Adrenal gland (tissue), 12 donors: Measurements from ENCODE around the gene FCAMR. TPM values are rescaled to one million over a fixed set of nuclear protein-coding genes. Genes with fewer than 3 reads are reported as not detected.

Experiments used
- DNase-seq, 7 donors: peaks; one replicate each; pipeline ENCODE4 v3.0.0-alpha.2; 2019 to 2020
- H3K27ac ChIP-seq, 5 donors: fragments of 200-600 bp; sonication (generic) in 4 of 5; 1 replicate in 3 of 5; 2 replicates in 2 of 5; pipeline versions ENCODE4 v1.5.1 to v1.8.0; 2016 to 2020; ENCODE audit warnings: mild to moderate bottlenecking in 1 of 5
- H3K27me3 ChIP-seq: fragments of 200-600 bp; 2 replicates; pipeline ENCODE4 v1.8.0; 2021
- H3K36me3 ChIP-seq, 2 donors: fragments of 200-600 bp; replicated peaks in 1 of 2; 1 replicate in 1 of 2; 2 replicates in 1 of 2; pipeline versions ENCODE4 v1.5.1 to v1.8.0; 2018 to 2022
- H3K4me1 ChIP-seq, 2 donors: fragments of 200-600 bp; replicated peaks in 1 of 2; 1 replicate in 1 of 2; 2 replicates in 1 of 2; pipeline versions ENCODE4 v1.5.1 to v1.8.0; 2018 to 2021
- H3K4me3 ChIP-seq, 4 donors: fragments of 200-600 bp; sonication (generic) in 3 of 4; one replicate each; pipeline ENCODE4 v1.5.1; 2016 to 2018
- H3K9me3 ChIP-seq, 3 donors: fragments of 200-600 bp; sonication (generic) in 1 of 3; replicated peaks in 1 of 3; 1 replicate in 2 of 3; 2 replicates in 1 of 3; pipeline versions ENCODE4 v1.5.1 to v1.8.0; 2016 to 2021
- POLR2A ChIP-seq, 2 donors: fragments of 450-650 bp; IDR thresholded peaks; one replicate each; pipeline ENCODE4 v1.6.1; 2017; ENCODE audit warnings: antibody characterized with exemption in 2 of 2, mild to moderate bottlenecking in 2 of 2, moderate library complexity in 1 of 2
- WGBS, 4 donors: extraction: QIAGEN DNeasy Blood & Tissue Kit in 2 of 4; methylation state at CpG; one replicate each; pipeline versions ENCODE4 v1.1.5 to v1.1.7; 2013 to 2017; 5-methylcytosine and 5-hydroxymethylcytosine counted together
- intact Hi-C, 2 donors: fragments of 100-400 bp; cut with DNase I; formaldehyde crosslinking; loops; one replicate each; pipeline versions ENCODE4 v1.14.1 to v1.15.0; 2022 to 2023
- polyA plus RNA-seq, 3 donors: library from polyadenylated mRNA; stranded (reverse); fragments of 200-250 nt in 2 of 3; fragments of 350-450 nt in 1 of 3; fragmentation: Illumina TruSeq in 1 of 3; extraction: RNeasy Lipid Tissue Mini Kit (QIAGEN cat#74804) in 1 of 3; gene quantifications; one replicate each; pipeline ENCODE4 v1.2.3, GENCODE V29; 2013 to 2014
- total RNA-seq, 9 donors: library from RNA; depleted of rRNA in 4 of 9; stranded (reverse); fragments of >200 nt in 4 of 9; fragments of 120-200 nt in 1 of 9; fragmentation: NEBNext Ultra II Directional in 1 of 9; extraction: Animal tissue kit (Norgen Biotek cat#: 25700) in 1 of 9; gene quantifications; one replicate each; pipeline versions ENCODE4 v1.1.0 to v1.2.4, GENCODE V29; 2013 to 2023
- TF ChIP-seq, protein P1 (sequence below), 6 experiments: fragments of 450-650 bp in 4 of 6; fragments of 200-600 bp in 2 of 6; sonication (generic) in 1 of 6; IDR thresholded peaks; 1 replicate in 5 of 6; 2 replicates in 1 of 6; pipeline versions ENCODE4 v1.5.1 to v1.8.0; 2016 to 2021; ENCODE audit warnings: antibody characterized with exemption in 6 of 6, mild to moderate bottlenecking in 2 of 6, moderate library complexity in 1 of 6
- donor health status: healthy with polysubstance abuse.
- donor health status: Bipolar disorder and iron deficiency.
- donor health status: DM: yes; HTN: yes; CAD: no.
- donor health status: DM: no; HTN: no; CAD: no.
- donor health status: DM: no; HTN: no; CAD: no.
- donor health status: DM: yes; HTN: yes; CAD: no.

FCAMR gene
- total and polyA plus RNA-seq, 12 donors = not detected

DNA sequence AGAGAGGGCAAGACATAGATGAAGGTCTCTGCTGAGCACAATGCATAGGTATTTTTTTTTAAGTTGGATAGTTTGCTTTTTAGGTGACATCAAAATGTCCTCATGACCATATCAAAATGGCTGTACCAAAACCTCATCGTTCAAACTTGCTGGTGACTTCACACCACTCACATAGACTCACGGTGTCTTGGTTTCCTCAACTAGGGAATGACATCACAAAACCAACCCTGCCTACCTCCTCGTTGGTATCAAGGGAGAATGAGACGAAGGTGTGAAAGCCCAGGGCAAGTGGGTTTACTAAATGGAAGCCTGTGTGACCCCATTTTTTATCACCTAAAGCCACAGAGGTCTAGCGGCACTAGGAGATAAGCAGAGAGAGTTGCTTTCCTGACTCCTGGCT, 25.6 kb downstream of the FCAMR start:
- H3K27me3 ChIP-seq = no peaks in the 10 kb centered on the region
- H3K27ac ChIP-seq = no peak overlapping the region
- H3K9me3 ChIP-seq = no peaks in the 10 kb centered on the region
- no peaks in the 10 kb centered on the region for H3K36me3 ChIP-seq
- WGBS, 4 donors = 59 to 74% (median 67%) methylated on average over 5 of the region's 5 CpGs
- TF ChIP-seq, protein P1, sequence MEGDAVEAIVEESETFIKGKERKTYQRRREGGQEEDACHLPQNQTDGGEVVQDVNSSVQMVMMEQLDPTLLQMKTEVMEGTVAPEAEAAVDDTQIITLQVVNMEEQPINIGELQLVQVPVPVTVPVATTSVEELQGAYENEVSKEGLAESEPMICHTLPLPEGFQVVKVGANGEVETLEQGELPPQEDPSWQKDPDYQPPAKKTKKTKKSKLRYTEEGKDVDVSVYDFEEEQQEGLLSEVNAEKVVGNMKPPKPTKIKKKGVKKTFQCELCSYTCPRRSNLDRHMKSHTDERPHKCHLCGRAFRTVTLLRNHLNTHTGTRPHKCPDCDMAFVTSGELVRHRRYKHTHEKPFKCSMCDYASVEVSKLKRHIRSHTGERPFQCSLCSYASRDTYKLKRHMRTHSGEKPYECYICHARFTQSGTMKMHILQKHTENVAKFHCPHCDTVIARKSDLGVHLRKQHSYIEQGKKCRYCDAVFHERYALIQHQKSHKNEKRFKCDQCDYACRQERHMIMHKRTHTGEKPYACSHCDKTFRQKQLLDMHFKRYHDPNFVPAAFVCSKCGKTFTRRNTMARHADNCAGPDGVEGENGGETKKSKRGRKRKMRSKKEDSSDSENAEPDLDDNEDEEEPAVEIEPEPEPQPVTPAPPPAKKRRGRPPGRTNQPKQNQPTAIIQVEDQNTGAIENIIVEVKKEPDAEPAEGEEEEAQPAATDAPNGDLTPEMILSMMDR (IDR thresholded peaks at IDR 0.05) = no peak
- TF ChIP-seq POLR2A (IDR thresholded peaks at IDR 0.05) = no peak
- no peak overlapping the region for H3K4me3 ChIP-seq
- intact Hi-C loops = no loop called here
- no peaks in the 10 kb centered on the region for H3K4me1 ChIP-seq
- no peak for DNase-seq

DNA sequence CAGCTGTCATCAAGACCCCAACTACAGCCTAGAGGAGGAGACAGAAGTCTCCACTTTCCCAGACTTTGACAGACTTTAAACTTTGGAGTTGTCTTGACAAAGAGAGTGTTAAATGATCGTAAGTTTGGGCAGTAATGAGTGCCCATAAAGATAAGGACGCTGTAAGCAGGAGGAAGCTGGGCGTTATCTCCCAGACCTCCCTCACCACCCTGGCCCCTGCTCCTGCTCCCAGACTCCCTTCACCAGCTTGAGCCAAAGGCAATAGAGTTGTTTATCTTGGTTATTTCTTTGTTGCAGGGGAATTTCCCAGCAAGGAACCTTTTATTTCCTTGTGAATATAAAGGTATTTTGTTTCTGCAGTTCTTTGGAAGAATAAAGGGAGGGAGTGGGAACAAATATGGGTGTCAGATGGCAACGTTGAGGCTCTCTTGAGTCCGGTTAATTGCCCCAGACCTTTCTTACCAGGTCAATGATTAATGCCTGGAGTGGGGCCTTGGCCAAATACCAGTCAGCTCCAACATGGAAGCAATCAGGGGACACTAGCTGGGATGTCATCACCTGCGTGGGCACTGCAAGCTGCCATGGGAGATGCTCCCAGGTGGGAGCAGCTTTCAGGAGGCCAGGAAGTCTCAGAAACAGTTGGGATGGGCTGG, 28.4 kb downstream of the FCAMR start:
- intact Hi-C loops = no loop called here
- no peak for DNase-seq
- no peak for TF ChIP-seq POLR2A (IDR thresholded peaks at IDR 0.05)
- TF ChIP-seq, protein P1 (IDR thresholded peaks at IDR 0.05) = no peak
- H3K27me3 ChIP-seq = no peaks in the 10 kb centered on the region
- 49 to 62% (median 57%) methylated on average over 6 of the region's 6 CpGs for WGBS, 4 donors
- no peak overlapping the region for H3K27ac ChIP-seq
- H3K9me3 ChIP-seq = no peaks in the 10 kb centered on the region
- H3K4me3 ChIP-seq = no peak overlapping the region
- no peaks in the 10 kb centered on the region for H3K36me3 ChIP-seq
- H3K4me1 ChIP-seq = no peaks in the 10 kb centered on the region

DNA sequence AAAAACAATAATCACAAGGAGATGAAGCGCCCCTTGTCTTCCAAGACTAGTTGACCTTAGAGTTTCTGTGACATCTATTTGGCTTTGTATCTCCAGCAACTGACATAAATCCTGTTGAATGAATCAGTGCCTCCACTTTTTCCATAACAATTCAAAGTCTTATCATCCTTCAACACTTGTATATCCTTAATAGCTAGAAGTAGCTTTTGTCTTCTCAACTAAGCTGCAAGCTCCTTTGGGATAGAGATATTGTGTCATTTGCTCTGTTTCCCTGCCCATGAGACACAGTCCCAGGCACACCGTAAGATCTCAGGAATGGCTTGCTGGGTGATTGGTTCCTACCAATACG, 29.7 kb downstream of the FCAMR start:
- WGBS, 4 donors = 85 to 97% (median 88%) methylated on average over 3 of the region's 3 CpGs
- no peak for TF ChIP-seq POLR2A (IDR thresholded peaks at IDR 0.05)
- TF ChIP-seq, protein P1 (IDR thresholded peaks at IDR 0.05) = no peak

DNA sequence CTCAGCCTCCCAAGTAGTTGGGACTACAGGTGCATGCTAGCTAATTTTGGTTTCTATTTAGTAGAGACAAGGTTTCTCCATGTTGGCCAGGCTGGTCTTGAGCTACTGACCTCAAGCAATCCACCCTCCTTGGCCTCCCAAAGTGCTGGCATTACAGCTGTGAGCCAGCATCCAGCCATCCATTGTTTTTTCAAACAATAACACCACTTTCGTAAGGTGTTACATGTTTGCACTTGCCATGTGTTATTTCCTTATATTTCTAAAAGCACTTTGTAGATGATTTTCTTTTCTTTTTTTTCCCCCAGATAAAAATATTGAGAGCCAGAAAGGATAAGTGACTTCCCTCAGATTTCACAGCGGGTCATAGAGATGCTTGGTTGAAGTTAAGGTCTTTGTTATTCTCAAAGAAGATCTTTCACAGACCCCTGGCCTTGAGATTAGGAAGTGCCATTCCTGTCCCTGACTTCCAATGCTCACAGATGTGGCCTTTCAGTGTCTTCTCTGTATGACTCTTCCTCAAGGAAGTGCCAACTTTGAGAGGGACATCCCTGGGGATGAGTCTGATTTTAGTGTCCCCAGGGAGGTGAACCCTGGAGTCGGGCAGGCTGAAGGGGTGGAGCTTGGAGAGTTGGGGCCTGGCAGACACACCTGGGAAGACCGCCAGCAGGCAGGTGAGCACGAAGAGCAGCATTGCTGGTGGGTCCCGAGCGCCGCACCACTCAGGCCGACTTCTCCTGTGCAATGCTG, 30.2 kb downstream of the FCAMR start:
- H3K4me1 ChIP-seq = no peaks in the 10 kb centered on the region
- H3K27me3 ChIP-seq = no peaks in the 10 kb centered on the region
- DNase-seq = no peak
- no peak for TF ChIP-seq POLR2A (IDR thresholded peaks at IDR 0.05)
- TF ChIP-seq, protein P1 (IDR thresholded peaks at IDR 0.05) = no peak
- no peaks in the 10 kb centered on the region for H3K9me3 ChIP-seq
- H3K4me3 ChIP-seq = no peak overlapping the region
- no peak overlapping the region for H3K27ac ChIP-seq
- H3K36me3 ChIP-seq = no peaks in the 10 kb centered on the region
- WGBS, 4 donors = 86 to 89% (median 88%) methylated on average over 9 of the region's 9 CpGs
- intact Hi-C loops = no loop called here

More for the DNA sequence above, 29.7 kb downstream of the FCAMR start:
- H3K36me3 ChIP-seq = no peaks in the 10 kb centered on the region
- intact Hi-C loops = no loop called here
- H3K9me3 ChIP-seq = no peaks in the 10 kb centered on the region
- no peaks in the 10 kb centered on the region for H3K27me3 ChIP-seq
- DNase-seq = no peak
- H3K4me3 ChIP-seq = no peak overlapping the region
- no peaks in the 10 kb centered on the region for H3K4me1 ChIP-seq
- H3K27ac ChIP-seq = no peak overlapping the region
